GM12878 (cell line): ENCODE measurements around the gene NTM. TPM values are rescaled to one million over a fixed set of nuclear protein-coding genes. Genes with fewer than 3 reads are reported as not detected.

ENCODE experiments used
- ATAC-seq: fragments of 200-7000 bp; cut with Tn5 transposase; 3 replicates; pipeline ENCODE4 v1.9.1; 2020; ENCODE audit warnings: mild to moderate bottlenecking, moderate library complexity
- BruUV-seq: library from RNA; stranded (reverse); fragments of 400-500 nt; replicated peaks from 2 replicates; lab custom pipeline; 2021; lab: Mats Ljungman, UMichigan
- CTCF ChIA-PET: fragments of 300-600 bp; sonication (Branson Sonifier 250); formaldehyde crosslinking; extraction: SDS; loops from one replicate; lab custom pipeline; 2021; ENCODE audit warnings: inconsistent platforms; lab: Yijun Ruan, JAX
- POLR2A ChIA-PET: fragments of 350-600 bp; formaldehyde crosslinking; extraction: SDS; loops from one replicate; lab custom pipeline; 2021; ENCODE audit warnings: inconsistent platforms; lab: Charles Lee
- RAD21 ChIA-PET: fragments of 300-600 bp; sonication (Branson Sonifier 250); formaldehyde crosslinking; loops from one replicate; lab custom pipeline; 2023; ENCODE audit warnings: antibody characterized with exemption; ENCODE audit not compliant: unreplicated experiment; lab: Charles Lee
- SMC1A ChIA-PET: fragments of 300-600 bp; sonication (Branson Sonifier 250); formaldehyde crosslinking; loops from one replicate; lab custom pipeline; 2023; ENCODE audit not compliant: unreplicated experiment, uncharacterized antibody; lab: Charles Lee
- DNase-seq: peaks from one replicate; pipeline ENCODE4 v3.0.0-alpha.2; 2011; ENCODE audit warnings: low read depth, low spot score
- FAIRE-seq: peaks from 3 replicates; lab custom pipeline; 2011; peaks lifted over from hg19 to GRCh38; lab: Jason Lieb, UNC
- H2AFZ ChIP-seq: 2 replicates; pipeline ENCODE4 v1.6.0; 2011; ENCODE audit warnings: low read depth, low read length, control low read depth; ENCODE audit not compliant: control insufficient read depth
- H3K27ac ChIP-seq: 2 replicates; pipeline ENCODE4 v1.5.1; 2011; ENCODE audit warnings: control low read depth; ENCODE audit not compliant: control insufficient read depth, insufficient read depth
- H3K27me3 ChIP-seq, 2 experiments: replicated peaks in 1 of 2; 2 replicates each; pipeline versions ENCODE4 v1.6.0 to v1.6.1; 2011; ENCODE audit warnings: low read length in 1 of 2; ENCODE audit not compliant: control insufficient read depth in 2 of 2, insufficient read depth in 2 of 2
- H3K36me3 ChIP-seq, 2 experiments: 2 replicates each; pipeline ENCODE4 v1.5.1; 2011; ENCODE audit warnings: low read length in 1 of 2; ENCODE audit not compliant: control insufficient read depth in 2 of 2, insufficient read depth in 2 of 2
- H3K4me1 ChIP-seq: 2 replicates; pipeline ENCODE4 v1.6.1; 2011; ENCODE audit warnings: mild to moderate bottlenecking, low read length, moderate library complexity, mixed read lengths; ENCODE audit not compliant: control insufficient read depth, insufficient read depth
- H3K4me2 ChIP-seq: 2 replicates; pipeline ENCODE4 v1.6.0; 2011; ENCODE audit warnings: control low read depth; ENCODE audit not compliant: control insufficient read depth, insufficient read depth
- H3K4me3 ChIP-seq: fragments of 200-600 bp; sonication (generic); 2 replicates; pipeline ENCODE4 v1.5.1; 2016
- H3K79me2 ChIP-seq: 2 replicates; pipeline ENCODE4 v1.6.0; 2011; ENCODE audit warnings: low read length; ENCODE audit not compliant: control insufficient read depth, insufficient read depth
- H3K9ac ChIP-seq: 2 replicates; pipeline ENCODE4 v1.8.0; 2011; ENCODE audit warnings: low read length, control low read depth, mixed read lengths; ENCODE audit not compliant: control insufficient read depth, insufficient read depth
- H3K9me3 ChIP-seq: replicated peaks from 3 replicates; pipeline ENCODE4 v1.5.1; 2011; ENCODE audit warnings: mild to moderate bottlenecking, low read length; ENCODE audit not compliant: control insufficient read depth, insufficient read depth
- H4K20me1 ChIP-seq: 2 replicates; pipeline ENCODE4 v1.6.0; 2011; ENCODE audit not compliant: control insufficient read depth, insufficient read depth
- CHD1 ChIP-seq: IDR thresholded peaks from 2 replicates; pipeline ENCODE4 v1.6.1; 2012; ENCODE audit warnings: low read depth, low read length, improper control_type of control experiment
- GABPA ChIP-seq: IDR thresholded peaks from 2 replicates; pipeline ENCODE4 v1.6.1; 2014; ENCODE audit warnings: antibody characterized with exemption, low read depth, mild to moderate bottlenecking, inconsistent platforms
- HSF1 ChIP-seq: fragments of 150-350 bp; IDR thresholded peaks from 2 replicates; pipeline ENCODE4 v1.6.1; 2014; ENCODE audit warnings: mild to moderate bottlenecking, low read depth, low read length
- IRF3 ChIP-seq: fragments of 450-650 bp; IDR thresholded peaks from 2 replicates; pipeline ENCODE4 v1.6.1; 2014; ENCODE audit warnings: mild to moderate bottlenecking
- KLF5 ChIP-seq: fragments of 450-650 bp; IDR thresholded peaks from 2 replicates; pipeline ENCODE4 v1.6.1; 2014; ENCODE audit warnings: mild to moderate bottlenecking; ENCODE audit not compliant: partially characterized antibody
- NFYB ChIP-seq: IDR thresholded peaks from 2 replicates; pipeline ENCODE4 v1.6.1; 2011; ENCODE audit warnings: low read depth, mild to moderate bottlenecking, low read length, improper control_type of control experiment, moderate library complexity; ENCODE audit not compliant: insufficient read depth
- RFX5 ChIP-seq: IDR thresholded peaks from 2 replicates; pipeline ENCODE4 v1.6.1; 2011; ENCODE audit warnings: low read depth, low read length, improper control_type of control experiment
- RUNX3 ChIP-seq: IDR thresholded peaks from 2 replicates; pipeline ENCODE4 v1.6.1; 2012; ENCODE audit warnings: low read length, inconsistent platforms
- SMARCA5 ChIP-seq: fragments of 450-650 bp; IDR thresholded peaks from 2 replicates; pipeline ENCODE4 v1.6.1; 2017; ENCODE audit warnings: mild to moderate bottlenecking
- SREBF2 ChIP-seq: IDR thresholded peaks from 2 replicates; pipeline ENCODE4 v1.6.1; 2012; ENCODE audit warnings: mild to moderate bottlenecking, low read length
- TARDBP ChIP-seq: IDR thresholded peaks from 2 replicates; pipeline ENCODE4 v1.6.1; 2016; ENCODE audit warnings: borderline replicate concordance
- USF1 ChIP-seq: IDR thresholded peaks from 2 replicates; pipeline ENCODE4 v1.6.1; 2011; ENCODE audit warnings: borderline replicate concordance, low read depth, mild to moderate bottlenecking, moderate library complexity, mixed read lengths, low read length; ENCODE audit not compliant: insufficient read depth; ENCODE audit errors: extremely low read length
- ZBED1 ChIP-seq: IDR thresholded peaks from 2 replicates; pipeline ENCODE4 v1.6.1; 2016; ENCODE audit warnings: borderline replicate concordance
- ZNF217 ChIP-seq: fragments of 450-650 bp; IDR thresholded peaks from 2 replicates; pipeline ENCODE4 v1.6.1; 2017; ENCODE audit warnings: antibody characterized with exemption, mild to moderate bottlenecking
- ZNF274 ChIP-seq: IDR thresholded peaks from one replicate; pipeline ENCODE4 v1.8.0; 2011; ENCODE audit not compliant: insufficient read length, insufficient read depth
- WGBS: methylation state at CpG from one replicate; pipeline ENCODE4 v1.1.6; 2016; ENCODE audit warnings: low lambda C conversion rate; ENCODE audit not compliant: insufficient replicate concordance, insufficient coverage; ENCODE audit errors: missing lambda C conversion rate; 5-methylcytosine and 5-hydroxymethylcytosine counted together
- in situ Hi-C: fragments of 300-500 bp; cut with MboI; formaldehyde crosslinking; loops from 9 replicates; pipeline ENCODE4 v1.14.3; 2018; ENCODE audit warnings: mixed read lengths
- intact Hi-C: fragments of 100-400 bp; cut with micrococcal nuclease; formaldehyde crosslinking; loops from one replicate; pipeline ENCODE4 v1.14.2; 2022; ENCODE audit not compliant: unreplicated experiment
- polyA plus RNA-seq, 11 experiments: library from polyadenylated mRNA; depleted of rRNA in 4 of 11; unstranded in 6 of 11; stranded (reverse) in 5 of 11; fragments of >200 nt; fragmentation: Nextera tagmentation in 4 of 11; fragmentation: Illumina TruSeq in 1 of 11; extraction: Ambion mirVana in 4 of 11; extraction: Trizol in 1 of 11; gene quantifications; 1 replicate in 1 of 11; 2 replicates in 10 of 11; pipeline versions ENCODE4 v1.2.1 to v1.2.3, GENCODE V29; 2011 to 2016; ENCODE audit warnings: inconsistent platforms in 2 of 11, missing spikeins in 2 of 11, low read depth in 1 of 11
- total RNA-seq, 4 experiments: library from RNA; depleted of rRNA in 3 of 4; stranded (reverse); fragments of >200 nt in 3 of 4; fragmentation: Illumina TruSeq in 1 of 4; extraction: Trizol in 1 of 4; gene quantifications; 2 replicates each; pipeline versions ENCODE4 v1.2.1 to v1.2.3, GENCODE V29; 2013 to 2021
- TF ChIP-seq, protein P1 (sequence below): IDR thresholded peaks from 2 replicates; pipeline ENCODE4 v1.6.1; 2012; ENCODE audit warnings: improper control_type of control experiment, low read depth, low read length; ENCODE audit not compliant: insufficient replicate concordance

Gene NTM
- total and polyA plus RNA-seq, 10 of the 15 experiments (the other 5 are each of a cell fraction or from before 2014, with no cell fraction given), result not detected

DNA sequence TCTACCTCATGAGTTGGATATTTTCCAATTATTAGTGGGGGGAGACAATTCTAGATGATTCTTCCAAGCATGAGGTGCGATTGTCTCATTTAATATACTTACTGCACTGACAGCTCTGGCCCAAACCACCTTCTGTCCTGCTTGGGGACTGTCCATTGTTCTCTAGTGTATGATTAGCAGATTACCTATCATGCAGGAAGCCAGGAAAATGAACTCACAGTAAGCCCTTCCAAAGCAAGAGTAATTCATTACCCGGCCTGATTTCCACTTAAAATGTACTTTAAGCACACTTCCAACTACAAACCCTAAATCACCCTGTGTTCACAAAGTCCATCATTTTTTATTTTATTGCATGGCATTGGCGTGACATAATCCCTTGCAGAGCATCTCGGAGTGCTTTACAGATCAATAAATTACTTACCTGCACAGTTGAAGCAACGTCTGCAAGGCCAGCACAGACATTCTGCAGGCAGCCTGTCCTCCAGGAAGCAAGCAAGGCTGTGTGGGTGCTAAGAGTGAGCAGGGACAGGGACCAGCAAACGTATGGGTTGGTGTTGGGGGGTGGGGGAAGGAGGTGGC is 838.2 kb downstream of the NTM start (continued):
- TF ChIP-seq, protein P1, sequence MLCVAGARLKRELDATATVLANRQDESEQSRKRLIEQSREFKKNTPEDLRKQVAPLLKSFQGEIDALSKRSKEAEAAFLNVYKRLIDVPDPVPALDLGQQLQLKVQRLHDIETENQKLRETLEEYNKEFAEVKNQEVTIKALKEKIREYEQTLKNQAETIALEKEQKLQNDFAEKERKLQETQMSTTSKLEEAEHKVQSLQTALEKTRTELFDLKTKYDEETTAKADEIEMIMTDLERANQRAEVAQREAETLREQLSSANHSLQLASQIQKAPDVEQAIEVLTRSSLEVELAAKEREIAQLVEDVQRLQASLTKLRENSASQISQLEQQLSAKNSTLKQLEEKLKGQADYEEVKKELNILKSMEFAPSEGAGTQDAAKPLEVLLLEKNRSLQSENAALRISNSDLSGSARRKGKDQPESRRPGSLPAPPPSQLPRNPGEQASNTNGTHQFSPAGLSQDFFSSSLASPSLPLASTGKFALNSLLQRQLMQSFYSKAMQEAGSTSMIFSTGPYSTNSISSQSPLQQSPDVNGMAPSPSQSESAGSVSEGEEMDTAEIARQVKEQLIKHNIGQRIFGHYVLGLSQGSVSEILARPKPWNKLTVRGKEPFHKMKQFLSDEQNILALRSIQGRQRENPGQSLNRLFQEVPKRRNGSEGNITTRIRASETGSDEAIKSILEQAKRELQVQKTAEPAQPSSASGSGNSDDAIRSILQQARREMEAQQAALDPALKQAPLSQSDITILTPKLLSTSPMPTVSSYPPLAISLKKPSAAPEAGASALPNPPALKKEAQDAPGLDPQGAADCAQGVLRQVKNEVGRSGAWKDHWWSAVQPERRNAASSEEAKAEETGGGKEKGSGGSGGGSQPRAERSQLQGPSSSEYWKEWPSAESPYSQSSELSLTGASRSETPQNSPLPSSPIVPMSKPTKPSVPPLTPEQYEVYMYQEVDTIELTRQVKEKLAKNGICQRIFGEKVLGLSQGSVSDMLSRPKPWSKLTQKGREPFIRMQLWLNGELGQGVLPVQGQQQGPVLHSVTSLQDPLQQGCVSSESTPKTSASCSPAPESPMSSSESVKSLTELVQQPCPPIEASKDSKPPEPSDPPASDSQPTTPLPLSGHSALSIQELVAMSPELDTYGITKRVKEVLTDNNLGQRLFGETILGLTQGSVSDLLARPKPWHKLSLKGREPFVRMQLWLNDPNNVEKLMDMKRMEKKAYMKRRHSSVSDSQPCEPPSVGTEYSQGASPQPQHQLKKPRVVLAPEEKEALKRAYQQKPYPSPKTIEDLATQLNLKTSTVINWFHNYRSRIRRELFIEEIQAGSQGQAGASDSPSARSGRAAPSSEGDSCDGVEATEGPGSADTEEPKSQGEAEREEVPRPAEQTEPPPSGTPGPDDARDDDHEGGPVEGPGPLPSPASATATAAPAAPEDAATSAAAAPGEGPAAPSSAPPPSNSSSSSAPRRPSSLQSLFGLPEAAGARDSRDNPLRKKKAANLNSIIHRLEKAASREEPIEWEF, result no peak
- TF ChIP-seq NFYB (no peak), ZNF274 (no peak)

GRCh38 chr11:132211479-132211878 is 841.1 kb downstream of the NTM start:
- intact Hi-C loops, result no loop called here
- no peak for FAIRE-seq
- TF ChIP-seq IRF3 (no peak), HSF1 (no peak), ZNF217 (no peak), RUNX3 (no peak), TARDBP (no peak), GABPA (no peak), NFYB (no peak), SMARCA5 (no peak), KLF5 (no peak), RFX5 (no peak), SREBF2 (no peak), USF1 (no peak), CHD1 (no peak), ZBED1 (no peak)

More at GRCh38 chr11:132211479-132211878, 841.1 kb downstream of the NTM start:
- H3K4me3 ChIP-seq, result no peak overlapping the region
- WGBS, result 8% methylated on average over 3 of the region's 3 CpGs
- no peaks in the 10 kb centered on the region for H3K9me3 ChIP-seq
- no peaks in the 10 kb centered on the region for H3K4me1 ChIP-seq
- no peaks in the 10 kb centered on the region for H3K79me2 ChIP-seq
- ChIA-PET POLR2A (no interaction called here), RAD21 (no interaction called here), CTCF (no interaction called here), SMC1A (no interaction called here)
- H3K4me2 ChIP-seq, result no peak overlapping the region
- no peaks in the 10 kb centered on the region; a peak in 3 of 4 replicates for H3K27me3 ChIP-seq
- no peaks in the 10 kb centered on the region; the same call in 1 of the 2 replicates for H4K20me1 ChIP-seq
- no peaks in the 10 kb centered on the region for H3K36me3 ChIP-seq
- in situ Hi-C loops, result no loop called here
- H2AFZ ChIP-seq, result no peak overlapping the region
- BruUV-seq, result no TSS peak
- no peak overlapping the region for H3K27ac ChIP-seq
- DNase-seq (no peak), ATAC-seq (no peak)
- no peak overlapping the region for H3K9ac ChIP-seq
